GM19468 (cell line): Measurements from ENCODE around the gene PGA3.
"Not testable (repeated sequence)": the region's sequence is repeated elsewhere in the genome, so short reads cannot be mapped to it uniquely, and the experiment has no call there.

Experiments
- ATAC-seq: cut with Tn5 transposase; IDR thresholded peaks from one replicate; pipeline ENCODE4 v1.9.1; 2021; ENCODE audit warnings: mild to moderate bottlenecking, moderate library complexity, moderate number of reproducible peaks; ENCODE audit not compliant: unreplicated experiment; ENCODE audit errors: extremely low read depth

Gene PGA3

GRCh38 chr11:61203873-61204272, 558 bp downstream of the PGA3 start:
- not testable (repeated sequence) for ATAC-seq

- not testable (repeated sequence) for ATAC-seq
Measured at GRCh38 chr11:61204502-61205059, 1.3 kb downstream of the PGA3 start.

- ATAC-seq, result not testable (repeated sequence)
Measured at GRCh38 chr11:61207636-61208310, 4.5 kb downstream of the PGA3 start.

GRCh38 chr11:61210629-61211028, 7.3 kb downstream of the PGA3 start:
- ATAC-seq, result not testable (repeated sequence)

- not testable (repeated sequence) for ATAC-seq
Measured at GRCh38 chr11:61211327-61211952, 8.1 kb downstream of the PGA3 start.

GRCh38 chr11:61212202-61212601, 8.9 kb downstream of the PGA3 start:
- not testable (repeated sequence) for ATAC-seq

- not testable (repeated sequence) for ATAC-seq
Measured at GRCh38 chr11:61213711-61214324, 10.5 kb downstream of the PGA3 start.

GRCh38 chr11:61218306-61218705, 15.0 kb downstream of the PGA3 start:
- ATAC-seq, result not testable (repeated sequence)

- ATAC-seq, result not testable (repeated sequence)
Measured at GRCh38 chr11:61219016-61219415, 15.7 kb downstream of the PGA3 start.

- not testable (repeated sequence) for ATAC-seq
Measured at GRCh38 chr11:61222047-61222446, 18.7 kb downstream of the PGA3 start, which contains the start of gene PGA4. Gene PGA4 (plus strand): TSS chr11:61222347. CDS start chr11:61222401, 54 bp downstream.

GRCh38 chr11:61222692-61223091, 19.4 kb downstream of the PGA3 start:
- ATAC-seq, result not testable (repeated sequence)

GRCh38 chr11:61226457-61227137, 23.3 kb downstream of the PGA3 start:
- ATAC-seq, result not testable (repeated sequence)

- not testable (repeated sequence) for ATAC-seq
Measured at GRCh38 chr11:61229458-61229857, 26.1 kb downstream of the PGA3 start.

- ATAC-seq, result not testable (repeated sequence)
Measured at GRCh38 chr11:61231033-61231432, 27.7 kb downstream of the PGA3 start.

GRCh38 chr11:61231585-61231984, 28.3 kb downstream of the PGA3 start:
- not testable (repeated sequence) for ATAC-seq

GRCh38 chr11:61232548-61233145, 29.3 kb downstream of the PGA3 start:
- ATAC-seq, result not testable (repeated sequence)

GRCh38 chr11:61237130-61237529, 33.8 kb downstream of the PGA3 start:
- not testable (repeated sequence) for ATAC-seq

- not testable (repeated sequence) for ATAC-seq
Measured at GRCh38 chr11:61240288-61240687, 37.0 kb downstream of the PGA3 start.

GRCh38 chr11:61240875-61241274, 37.6 kb downstream of the PGA3 start, which contains the start of gene PGA5:
Gene PGA5 (plus strand): TSS chr11:61241175. CDS start chr11:61241227, 52 bp downstream.
- not testable (repeated sequence) for ATAC-seq

- not testable (repeated sequence) for ATAC-seq
Measured at GRCh38 chr11:61241526-61241925, 38.2 kb downstream of the PGA3 start.
